ENCODE results near the gene LPCAT1. TPM values are rescaled to one million over a fixed set of nuclear protein-coding genes. Genes with fewer than 3 reads are reported as not detected.

The LPCAT1 gene
- total and polyA plus RNA-seq, 10 of the 15 experiments (the other 5 are each of a cell fraction or from before 2014, with no cell fraction given), result 2.3 to 109 (median 72.7) TPM

DNA sequence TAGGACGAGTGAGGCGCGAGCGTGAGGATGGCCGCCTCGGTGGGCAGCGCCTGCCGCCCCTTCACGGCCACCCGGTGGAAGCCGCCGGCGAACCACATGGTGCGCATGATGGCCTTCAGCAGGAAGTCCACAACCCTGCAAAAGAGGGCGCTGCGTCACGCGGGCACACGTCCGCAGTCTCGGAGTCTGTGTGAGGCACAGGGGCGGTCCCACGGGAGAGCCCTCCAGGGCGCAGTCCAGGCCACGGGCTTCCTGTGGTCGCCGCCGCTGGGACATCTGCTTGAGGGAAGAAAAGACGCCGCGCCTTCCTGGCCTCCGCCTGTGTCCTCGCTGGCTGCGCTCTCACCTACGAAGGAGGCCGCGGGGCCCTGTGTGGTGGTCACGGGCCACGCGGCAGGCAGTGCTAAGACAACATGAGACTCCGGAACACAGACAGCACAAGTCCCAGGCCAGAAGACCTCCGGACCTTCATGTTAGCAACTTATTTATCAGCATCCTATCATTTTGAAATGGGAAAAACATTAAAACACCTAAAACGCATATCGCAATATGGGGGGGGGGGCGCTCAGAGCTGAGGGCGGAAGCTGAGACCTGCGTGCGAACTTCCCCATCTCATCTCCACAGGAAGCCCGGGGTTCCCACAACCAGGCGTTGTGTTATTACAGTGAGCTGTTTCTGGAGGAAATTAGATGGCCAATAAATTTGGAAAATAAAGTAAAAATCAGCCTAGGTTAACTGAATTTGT lies 28.8 kb downstream of the LPCAT1 start:
- Histone ChIP-seq H3K27ac (ENCODE audit: control insufficient read depth, insufficient read depth) (peak overlapping the region; percentile 87), H3K4me1 (ENCODE audit: control insufficient read depth, insufficient read depth, low read length) (peaks cover 87% of the 10 kb centered on the region), H3K9ac (ENCODE audit: control insufficient read depth, insufficient read depth, low read length) (peak overlapping the region; percentile 66), H3K27me3 (replicated peaks in 1 of 2; ENCODE audit: control insufficient read depth in 2 of 2, insufficient read depth in 2 of 2, low read length in 1 of 2) (no peaks in the 10 kb centered on the region), H2AFZ (ENCODE audit: control insufficient read depth, low read depth, low read length) (peak overlapping the region; percentile 3; the same call in 1 of the 2 replicates), H3K79me2 (ENCODE audit: control insufficient read depth, insufficient read depth, low read length) (peaks cover 70% of the 10 kb centered on the region), H3K9me3 (replicated peaks; ENCODE audit: control insufficient read depth, insufficient read depth, low read length) (no peaks in the 10 kb centered on the region), H3K4me2 (ENCODE audit: control insufficient read depth, insufficient read depth) (peak overlapping the region; percentile 56), H4K20me1 (ENCODE audit: control insufficient read depth, insufficient read depth) (no peaks in the 10 kb centered on the region), H3K36me3 (ENCODE audit: control insufficient read depth in 2 of 2, insufficient read depth in 2 of 2, low read length in 1 of 2) (peaks cover 6 to 21% of the 10 kb centered on the region in 2 experiments), H3K4me3 (peak overlapping the region; percentile 59; the same call in 1 of the 2 replicates)
- 1% methylated on average over 49 of the region's 50 CpGs for WGBS (ENCODE audit: insufficient coverage, insufficient replicate concordance, low lambda C conversion rate, missing lambda C conversion rate)
- ChIA-PET POLR2A (interaction anchor here (0.7 to 6.3 kb wide), 4 partner anchors 8 to 298 kb away, joined by 3 to 108 read pairs (median 4); no protein-coding TSS in a partner anchor), CTCF (interaction anchor here (0.7 to 1.7 kb wide), 5 partner anchors 8 to 27 kb away, joined by 3 to 6 read pairs (median 4); no protein-coding TSS in a partner anchor), RAD21 (ENCODE audit: unreplicated experiment) (interaction anchor here (0.7 to 3.6 kb wide), 6 partner anchors 9 to 179 kb away, joined by 3 to 41 read pairs (median 4); partner anchors contain the start of gene LPCAT1), SMC1A (ENCODE audit: uncharacterized antibody, unreplicated experiment) (interaction anchor here (1.0 to 6.1 kb wide), 5 partner anchors 8 to 42 kb away, joined by 3 to 93 read pairs (median 4); no protein-coding TSS in a partner anchor)
- in situ Hi-C loops (cut with MboI), result no loop called here
- ATAC-seq (peak; percentile 53), FAIRE-seq (no peak), DNase-seq (ENCODE audit: low read depth, low spot score) (peak; percentile 74)
- intact Hi-C loops (cut with micrococcal nuclease; ENCODE audit: unreplicated experiment), result loop anchor here (1.0 to 10.0 kb wide), 5 partner anchors 10 to 298 kb away; partner anchors contain the start of gene CLPTM1L
- BruUV-seq (replicated peaks), result TSS peak; percentile 49
- TF ChIP-seq KAT2A (conservative IDR thresholded peaks at IDR 0.05; ENCODE audit: control insufficient read depth, low read depth, low read length) (no peak), ZZZ3 (IDR thresholded peaks at IDR 0.05; ENCODE audit: control insufficient read depth, insufficient read length, low read depth) (no peak), SRF (IDR thresholded peaks at IDR 0.05; ENCODE audit: low read depth in 2 of 2, low read length in 2 of 2) (no peak), EGR1 (IDR thresholded peaks at IDR 0.05; ENCODE audit: borderline replicate concordance in 1 of 2, low read depth in 2 of 2, low read length in 2 of 2) (0 out of 3 replicates have a peak, but pooled peaks of 1 of the 2 experiments have one; percentile 10), TCF3 (IDR thresholded peaks at IDR 0.05; ENCODE audit: borderline replicate concordance, insufficient read depth, low read depth, low read length) (0 out of 2 replicates have a peak, but pooled peaks have one; percentile 60), CBFB (IDR thresholded peaks at IDR 0.05; ENCODE audit: low read depth) (peak; percentile 64; the same call in 1 of the 2 replicates), SIN3A (IDR thresholded peaks at IDR 0.05; ENCODE audit: low read depth, low read length) (peak; percentile 53; the same call in 1 of the 2 replicates), ZNF24 (IDR thresholded peaks at IDR 0.05) (peak; percentile 30; the same call in 1 of the 2 replicates), YY1 (IDR thresholded peaks at IDR 0.05; ENCODE audit: low read depth, low read length) (0 out of 2 replicates have a peak, but pooled peaks have one; percentile 55)
- TF ChIP-seq, protein P1, sequence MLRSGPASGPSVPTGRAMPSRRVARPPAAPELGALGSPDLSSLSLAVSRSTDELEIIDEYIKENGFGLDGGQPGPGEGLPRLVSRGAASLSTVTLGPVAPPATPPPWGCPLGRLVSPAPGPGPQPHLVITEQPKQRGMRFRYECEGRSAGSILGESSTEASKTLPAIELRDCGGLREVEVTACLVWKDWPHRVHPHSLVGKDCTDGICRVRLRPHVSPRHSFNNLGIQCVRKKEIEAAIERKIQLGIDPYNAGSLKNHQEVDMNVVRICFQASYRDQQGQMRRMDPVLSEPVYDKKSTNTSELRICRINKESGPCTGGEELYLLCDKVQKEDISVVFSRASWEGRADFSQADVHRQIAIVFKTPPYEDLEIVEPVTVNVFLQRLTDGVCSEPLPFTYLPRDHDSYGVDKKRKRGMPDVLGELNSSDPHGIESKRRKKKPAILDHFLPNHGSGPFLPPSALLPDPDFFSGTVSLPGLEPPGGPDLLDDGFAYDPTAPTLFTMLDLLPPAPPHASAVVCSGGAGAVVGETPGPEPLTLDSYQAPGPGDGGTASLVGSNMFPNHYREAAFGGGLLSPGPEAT (IDR thresholded peaks at IDR 0.05; ENCODE audit: low read depth), result peak; percentile 59; the same call in 1 of the 2 replicates
- TF ChIP-seq, protein P2, sequence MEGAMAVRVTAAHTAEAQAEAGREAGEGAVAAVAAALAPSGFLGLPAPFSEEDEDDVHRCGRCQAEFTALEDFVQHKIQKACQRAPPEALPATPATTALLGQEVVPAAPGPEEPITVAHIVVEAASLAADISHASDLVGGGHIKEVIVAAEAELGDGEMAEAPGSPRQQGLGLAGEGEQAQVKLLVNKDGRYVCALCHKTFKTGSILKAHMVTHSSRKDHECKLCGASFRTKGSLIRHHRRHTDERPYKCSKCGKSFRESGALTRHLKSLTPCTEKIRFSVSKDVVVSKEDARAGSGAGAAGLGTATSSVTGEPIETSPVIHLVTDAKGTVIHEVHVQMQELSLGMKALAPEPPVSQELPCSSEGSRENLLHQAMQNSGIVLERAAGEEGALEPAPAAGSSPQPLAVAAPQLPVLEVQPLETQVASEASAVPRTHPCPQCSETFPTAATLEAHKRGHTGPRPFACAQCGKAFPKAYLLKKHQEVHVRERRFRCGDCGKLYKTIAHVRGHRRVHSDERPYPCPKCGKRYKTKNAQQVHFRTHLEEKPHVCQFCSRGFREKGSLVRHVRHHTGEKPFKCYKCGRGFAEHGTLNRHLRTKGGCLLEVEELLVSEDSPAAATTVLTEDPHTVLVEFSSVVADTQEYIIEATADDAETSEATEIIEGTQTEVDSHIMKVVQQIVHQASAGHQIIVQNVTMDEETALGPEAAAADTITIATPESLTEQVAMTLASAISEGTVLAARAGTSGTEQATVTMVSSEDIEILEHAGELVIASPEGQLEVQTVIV (IDR thresholded peaks at IDR 0.05; ENCODE audit: borderline replicate concordance, partially characterized antibody), result peak; percentile 52
- TF ChIP-seq, protein P3, sequence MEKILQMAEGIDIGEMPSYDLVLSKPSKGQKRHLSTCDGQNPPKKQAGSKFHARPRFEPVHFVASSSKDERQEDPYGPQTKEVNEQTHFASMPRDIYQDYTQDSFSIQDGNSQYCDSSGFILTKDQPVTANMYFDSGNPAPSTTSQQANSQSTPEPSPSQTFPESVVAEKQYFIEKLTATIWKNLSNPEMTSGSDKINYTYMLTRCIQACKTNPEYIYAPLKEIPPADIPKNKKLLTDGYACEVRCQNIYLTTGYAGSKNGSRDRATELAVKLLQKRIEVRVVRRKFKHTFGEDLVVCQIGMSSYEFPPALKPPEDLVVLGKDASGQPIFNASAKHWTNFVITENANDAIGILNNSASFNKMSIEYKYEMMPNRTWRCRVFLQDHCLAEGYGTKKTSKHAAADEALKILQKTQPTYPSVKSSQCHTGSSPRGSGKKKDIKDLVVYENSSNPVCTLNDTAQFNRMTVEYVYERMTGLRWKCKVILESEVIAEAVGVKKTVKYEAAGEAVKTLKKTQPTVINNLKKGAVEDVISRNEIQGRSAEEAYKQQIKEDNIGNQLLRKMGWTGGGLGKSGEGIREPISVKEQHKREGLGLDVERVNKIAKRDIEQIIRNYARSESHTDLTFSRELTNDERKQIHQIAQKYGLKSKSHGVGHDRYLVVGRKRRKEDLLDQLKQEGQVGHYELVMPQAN (conservative IDR thresholded peaks at IDR 0.05), result peak; percentile 39; the same call in 1 of the 2 replicates
- TF ChIP-seq, protein P4, sequence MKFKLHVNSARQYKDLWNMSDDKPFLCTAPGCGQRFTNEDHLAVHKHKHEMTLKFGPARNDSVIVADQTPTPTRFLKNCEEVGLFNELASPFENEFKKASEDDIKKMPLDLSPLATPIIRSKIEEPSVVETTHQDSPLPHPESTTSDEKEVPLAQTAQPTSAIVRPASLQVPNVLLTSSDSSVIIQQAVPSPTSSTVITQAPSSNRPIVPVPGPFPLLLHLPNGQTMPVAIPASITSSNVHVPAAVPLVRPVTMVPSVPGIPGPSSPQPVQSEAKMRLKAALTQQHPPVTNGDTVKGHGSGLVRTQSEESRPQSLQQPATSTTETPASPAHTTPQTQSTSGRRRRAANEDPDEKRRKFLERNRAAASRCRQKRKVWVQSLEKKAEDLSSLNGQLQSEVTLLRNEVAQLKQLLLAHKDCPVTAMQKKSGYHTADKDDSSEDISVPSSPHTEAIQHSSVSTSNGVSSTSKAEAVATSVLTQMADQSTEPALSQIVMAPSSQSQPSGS (IDR thresholded peaks at IDR 0.05; ENCODE audit: low read length), result no peak
